Measurements from ENCODE around the gene ADGRF1. TPM values are rescaled to one million over a fixed set of nuclear protein-coding genes. Genes with fewer than 3 reads are reported as not detected.

Gene ADGRF1
- polyA plus RNA-seq, 1 of the 3 experiments (the other 2 are of a cell fraction) = not detected

GRCh38 chr6:47016909-47017308, 25.2 kb downstream of the ADGRF1 start:
- Histone ChIP-seq H3K27me3 (ENCODE audit: insufficient read depth) (peaks cover 3% of the 10 kb centered on the region; the same call in 1 of the 2 replicates), H3K4me1 (ENCODE audit: control insufficient read depth in 1 of 2, insufficient read depth in 2 of 2, low read depth in 1 of 2, low read length in 1 of 2) (no peaks in the 10 kb centered on the region), H3K4me2 (no peak overlapping the region), H3K9ac (no peak overlapping the region), H3K9me3 (no peaks in the 10 kb centered on the region), H3F3A (replicated peaks; ENCODE audit: insufficient read depth) (no peaks in the 10 kb centered on the region), H3K79me2 (ENCODE audit: insufficient read depth) (no peaks in the 10 kb centered on the region), H4K20me1 (ENCODE audit: insufficient read depth) (no peaks in the 10 kb centered on the region), H3K9me2 (no peaks in the 10 kb centered on the region), H3K36me3 (replicated peaks in 1 of 2; ENCODE audit: control insufficient read depth in 1 of 2, insufficient read depth in 2 of 2, low read length in 1 of 2) (no peaks in the 10 kb centered on the region), H3K4me3 (ENCODE audit: low read depth in 2 of 2, low read length in 1 of 2) (no peak overlapping the region), H2AFZ (ENCODE audit: low read depth) (no peak overlapping the region), H3K27ac (ENCODE audit: low read depth in 2 of 2, low read length in 1 of 2) (no peak overlapping the region)
- TF ChIP-seq NFIC (IDR thresholded peaks at IDR 0.05; ENCODE audit: borderline replicate concordance) = no peak
- TF ChIP-seq POLR2AphosphoS5 (IDR thresholded peaks at IDR 0.05; ENCODE audit: low read depth, low read length) = no peak
- no peak for TF ChIP-seq MEF2A (IDR thresholded peaks at IDR 0.05; ENCODE audit: borderline replicate concordance, low read depth)
- TF ChIP-seq ZBTB33 (IDR thresholded peaks at IDR 0.05; ENCODE audit: borderline replicate concordance, low read depth) = no peak
- TF ChIP-seq RFX5 (IDR thresholded peaks at IDR 0.05; ENCODE audit: low read length) = no peak
- no peak for TF ChIP-seq FOXJ3 (CRISPR knock-in tag; IDR thresholded peaks at IDR 0.05)
- no peak for TF ChIP-seq TAF1 (IDR thresholded peaks at IDR 0.05; ENCODE audit: borderline replicate concordance, low read depth, low read length)
- TF ChIP-seq GABPA (IDR thresholded peaks at IDR 0.05; ENCODE audit: low read depth) = no peak
- TF ChIP-seq YY1 (IDR thresholded peaks at IDR 0.05; ENCODE audit: low read depth) = no peak
- no peak for TF ChIP-seq USF1 (IDR thresholded peaks at IDR 0.05; ENCODE audit: borderline replicate concordance, low read depth)
- TF ChIP-seq, protein P1, sequence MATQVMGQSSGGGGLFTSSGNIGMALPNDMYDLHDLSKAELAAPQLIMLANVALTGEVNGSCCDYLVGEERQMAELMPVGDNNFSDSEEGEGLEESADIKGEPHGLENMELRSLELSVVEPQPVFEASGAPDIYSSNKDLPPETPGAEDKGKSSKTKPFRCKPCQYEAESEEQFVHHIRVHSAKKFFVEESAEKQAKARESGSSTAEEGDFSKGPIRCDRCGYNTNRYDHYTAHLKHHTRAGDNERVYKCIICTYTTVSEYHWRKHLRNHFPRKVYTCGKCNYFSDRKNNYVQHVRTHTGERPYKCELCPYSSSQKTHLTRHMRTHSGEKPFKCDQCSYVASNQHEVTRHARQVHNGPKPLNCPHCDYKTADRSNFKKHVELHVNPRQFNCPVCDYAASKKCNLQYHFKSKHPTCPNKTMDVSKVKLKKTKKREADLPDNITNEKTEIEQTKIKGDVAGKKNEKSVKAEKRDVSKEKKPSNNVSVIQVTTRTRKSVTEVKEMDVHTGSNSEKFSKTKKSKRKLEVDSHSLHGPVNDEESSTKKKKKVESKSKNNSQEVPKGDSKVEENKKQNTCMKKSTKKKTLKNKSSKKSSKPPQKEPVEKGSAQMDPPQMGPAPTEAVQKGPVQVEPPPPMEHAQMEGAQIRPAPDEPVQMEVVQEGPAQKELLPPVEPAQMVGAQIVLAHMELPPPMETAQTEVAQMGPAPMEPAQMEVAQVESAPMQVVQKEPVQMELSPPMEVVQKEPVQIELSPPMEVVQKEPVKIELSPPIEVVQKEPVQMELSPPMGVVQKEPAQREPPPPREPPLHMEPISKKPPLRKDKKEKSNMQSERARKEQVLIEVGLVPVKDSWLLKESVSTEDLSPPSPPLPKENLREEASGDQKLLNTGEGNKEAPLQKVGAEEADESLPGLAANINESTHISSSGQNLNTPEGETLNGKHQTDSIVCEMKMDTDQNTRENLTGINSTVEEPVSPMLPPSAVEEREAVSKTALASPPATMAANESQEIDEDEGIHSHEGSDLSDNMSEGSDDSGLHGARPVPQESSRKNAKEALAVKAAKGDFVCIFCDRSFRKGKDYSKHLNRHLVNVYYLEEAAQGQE (IDR thresholded peaks at IDR 0.05; ENCODE audit: low read depth, low read length) = no peak
- TF ChIP-seq SMC3 (IDR thresholded peaks at IDR 0.05; ENCODE audit: low read depth, low read length) = no peak
- no peak for TF ChIP-seq RXRA (IDR thresholded peaks at IDR 0.05; ENCODE audit: borderline replicate concordance, low read depth)
- ChIA-PET CTCF (interaction anchor here (1.0 to 2.0 kb wide), 2 partner anchors 30 to 293 kb away, joined by 3 to 4 read pairs; partner anchors contain the start of gene TNFRSF21), POLR2A (no interaction called here)
- no peak for DNase-seq
- WGBS (ENCODE audit: low lambda C conversion rate) = 33% methylated on average over 2 of the region's 2 CpGs
